Skin epidermis (tissue), 12 donors: ENCODE measurements around the gene CACNA1F.

ENCODE experiments used
- H3K27ac ChIP-seq, 21 experiments: fragments of 200-600 bp; sonication (generic) in 11 of 21; one replicate each; pipeline ENCODE4 v1.5.0; 2020; ENCODE audit warnings: mild to moderate bottlenecking in 3 of 21, inconsistent platforms in 2 of 21, moderate library complexity in 2 of 21
- H3K4me3 ChIP-seq, 7 experiments: fragments of 200-600 bp; sonication (generic) in 2 of 7; one replicate each; pipeline ENCODE4 v1.5.0; 2020; ENCODE audit warnings: inconsistent platforms in 2 of 7, mild to moderate bottlenecking in 2 of 7, moderate library complexity in 1 of 7

The CACNA1F gene

DNA sequence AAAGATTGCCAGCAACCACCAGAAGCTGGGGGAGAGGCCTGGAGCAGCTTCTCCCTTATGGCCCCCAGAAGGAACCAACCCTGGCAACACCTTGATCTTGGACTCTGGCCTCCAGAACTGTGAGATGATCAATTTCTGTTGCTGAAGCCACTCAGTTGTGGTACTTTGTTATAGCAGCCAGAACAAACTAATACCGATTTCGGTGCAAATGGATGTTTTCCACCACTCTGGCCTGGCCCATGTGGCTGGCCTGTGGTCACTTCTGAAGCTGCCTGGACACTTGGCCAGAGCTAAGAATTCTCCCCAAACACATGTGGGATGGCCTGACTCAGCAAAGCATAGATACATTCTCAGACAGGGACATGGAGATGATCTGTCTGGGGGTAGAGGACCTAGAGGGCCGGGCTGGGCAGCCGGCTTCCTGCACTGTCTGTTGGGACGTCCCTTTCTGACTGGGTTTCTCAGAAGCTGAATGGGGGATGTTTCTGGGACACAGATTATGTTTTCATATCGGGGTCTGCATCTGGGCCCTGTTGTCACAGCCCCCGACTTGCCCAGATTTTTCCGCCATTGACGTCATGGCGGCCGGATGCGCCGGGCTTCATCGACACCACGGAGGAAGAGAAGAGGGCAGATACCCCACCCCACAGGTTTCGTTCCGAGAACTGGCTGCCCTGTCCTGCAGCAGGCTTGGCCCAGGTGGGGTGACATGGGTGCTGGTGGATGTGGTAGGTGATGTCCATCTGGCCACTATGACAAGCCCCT is 27.3 kb upstream of the CACNA1F start:
- H3K27ac ChIP-seq: peak overlapping the region in 2 of 21 experiments; percentile 12 to 29
- no peak overlapping the region for H3K4me3 ChIP-seq

DNA sequence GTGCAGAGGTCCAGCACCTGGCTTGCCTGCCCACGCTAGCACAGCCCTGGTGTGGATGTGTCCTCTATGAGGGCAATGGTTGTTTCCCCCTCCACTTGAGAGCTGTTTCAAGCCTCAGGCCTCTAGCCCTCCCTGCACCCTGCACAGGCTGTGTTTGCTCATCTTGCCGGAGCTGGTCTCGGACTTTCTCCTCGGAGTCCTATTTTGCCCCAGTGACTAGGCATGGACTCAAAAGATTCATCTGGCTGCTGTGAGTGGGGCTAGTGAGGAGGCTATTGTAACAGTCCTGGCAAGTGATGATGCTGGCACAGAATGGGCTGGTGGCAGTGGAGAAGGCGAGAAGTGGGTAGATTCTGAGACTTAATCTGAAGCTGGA is 25.6 kb upstream of the CACNA1F start:
- Histone ChIP-seq H3K27ac (peak overlapping the region in 4 of 21 experiments; percentile 6 to 42 (median 21)), H3K4me3 (no peak overlapping the region)

DNA sequence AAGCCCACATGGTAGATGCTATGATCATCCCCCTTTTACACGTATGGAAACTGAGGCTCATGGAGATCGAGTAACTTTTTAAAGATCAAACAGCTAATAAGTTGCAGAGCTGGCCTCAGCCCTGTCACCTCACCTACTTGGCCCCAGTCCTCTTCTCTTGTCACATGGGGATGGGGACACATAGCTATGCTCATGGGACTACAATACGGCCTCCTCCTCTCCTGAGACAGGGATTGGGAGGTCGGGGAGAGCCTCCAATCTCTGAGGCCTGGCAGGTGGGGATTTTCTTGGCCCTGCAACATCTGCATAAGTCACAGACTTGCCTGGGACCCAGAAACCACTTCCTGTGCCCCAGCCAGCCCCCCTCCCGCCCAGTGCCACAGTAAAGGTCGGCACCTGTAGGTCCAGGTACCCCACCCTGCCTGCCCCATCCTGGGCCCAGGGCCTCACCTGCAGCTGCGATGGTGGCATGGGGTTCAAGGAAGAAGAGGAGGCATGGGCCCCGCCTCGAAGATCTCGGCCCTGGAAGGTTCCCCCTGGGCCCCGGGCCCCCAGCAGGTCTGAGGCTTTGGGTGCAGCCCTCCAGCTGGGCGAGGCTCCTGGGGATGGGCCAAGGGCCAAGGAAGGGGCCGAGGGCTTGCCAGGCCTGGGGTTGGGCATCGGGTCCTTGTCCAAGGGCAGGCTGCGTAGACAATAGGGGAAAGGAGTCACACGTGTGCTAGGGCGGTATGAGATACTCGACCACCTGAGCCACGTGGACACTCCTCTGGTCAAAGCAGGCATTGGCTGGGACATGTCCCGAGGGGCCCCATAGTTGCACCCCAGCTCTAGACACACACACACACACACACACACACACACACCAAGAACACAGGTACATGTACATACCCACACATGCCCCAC is 25.0 kb upstream of the CACNA1F start:
- Histone ChIP-seq H3K4me3 (no peak overlapping the region), H3K27ac (peak overlapping the region in 5 of 21 experiments; percentile 10 to 54 (median 21))

DNA sequence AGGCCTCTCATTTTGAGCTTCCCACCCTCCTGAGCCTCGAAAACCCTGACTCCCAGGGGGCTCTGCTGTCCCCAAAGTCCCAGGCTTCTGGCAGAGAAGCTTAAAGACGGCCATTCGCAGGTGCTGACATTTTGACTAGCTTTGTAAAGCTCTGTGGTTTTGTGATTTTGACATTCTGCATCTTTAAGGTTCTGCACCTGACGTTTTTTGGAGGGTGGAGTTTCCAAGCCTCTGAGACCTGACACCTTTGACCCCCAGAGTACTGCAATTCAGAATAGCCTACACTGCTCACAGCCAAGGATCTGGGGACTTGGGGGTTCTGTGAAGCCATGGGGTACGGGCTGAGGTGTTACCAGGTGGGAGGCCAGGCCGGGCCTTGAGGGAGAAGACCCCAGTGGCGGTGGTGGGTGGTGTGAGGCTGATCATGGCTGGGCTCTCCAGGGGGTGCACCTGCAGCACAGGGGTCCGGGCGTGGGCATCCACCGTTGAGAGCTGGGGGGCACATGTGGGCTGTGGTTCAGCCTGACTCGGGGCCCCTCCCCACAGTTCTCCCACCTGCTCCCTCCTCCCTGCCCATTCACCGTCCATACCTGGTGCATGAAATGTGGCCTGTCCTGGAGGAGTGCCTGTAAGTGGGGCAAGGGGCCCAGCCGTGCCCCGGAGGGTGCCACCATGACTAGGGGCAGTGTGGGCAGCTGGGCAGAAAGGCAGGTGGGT is 24.1 kb upstream of the CACNA1F start:
- H3K27ac ChIP-seq: peak overlapping the region in 3 of 21 experiments; percentile 10 to 54 (median 19)

DNA sequence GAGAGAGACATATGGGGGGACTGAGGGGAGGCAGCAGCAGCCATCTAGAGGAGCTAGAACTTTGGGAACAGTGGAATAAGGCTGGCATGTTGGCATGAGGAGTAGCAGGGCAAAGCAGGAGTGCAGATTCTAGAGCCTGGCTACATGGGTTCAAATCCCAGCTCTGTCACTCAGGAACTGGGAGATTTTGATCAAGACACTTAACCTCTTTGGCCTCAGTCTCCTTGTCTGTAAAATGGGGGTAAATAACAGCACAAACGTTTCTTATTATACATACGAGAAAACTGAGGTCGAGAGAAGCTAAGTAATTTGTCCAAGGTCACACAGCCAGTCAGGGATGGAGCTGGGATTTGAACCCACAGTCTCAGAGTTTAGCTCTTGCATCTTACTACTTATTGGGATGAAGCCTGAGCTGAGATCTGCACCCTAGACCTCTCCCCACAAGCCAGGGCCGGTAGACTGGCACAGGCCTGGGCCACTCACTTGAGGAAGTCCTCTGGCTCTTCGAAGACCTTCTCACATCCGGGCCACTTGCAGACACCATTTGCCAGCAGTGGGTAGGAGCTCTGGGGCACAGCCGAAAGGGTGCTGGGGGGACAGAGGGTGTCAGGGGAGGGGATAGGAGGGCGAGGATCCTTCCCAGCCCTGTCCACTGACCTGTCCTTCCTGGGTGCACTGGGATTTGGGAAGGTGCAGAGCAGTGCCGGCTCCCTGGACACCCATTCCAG is 23.3 kb upstream of the CACNA1F start:
- Histone ChIP-seq H3K4me3 (no peak overlapping the region), H3K27ac (no peak overlapping the region)

More for the DNA sequence above, 24.1 kb upstream of the CACNA1F start:
- H3K4me3 ChIP-seq: no peak overlapping the region

DNA sequence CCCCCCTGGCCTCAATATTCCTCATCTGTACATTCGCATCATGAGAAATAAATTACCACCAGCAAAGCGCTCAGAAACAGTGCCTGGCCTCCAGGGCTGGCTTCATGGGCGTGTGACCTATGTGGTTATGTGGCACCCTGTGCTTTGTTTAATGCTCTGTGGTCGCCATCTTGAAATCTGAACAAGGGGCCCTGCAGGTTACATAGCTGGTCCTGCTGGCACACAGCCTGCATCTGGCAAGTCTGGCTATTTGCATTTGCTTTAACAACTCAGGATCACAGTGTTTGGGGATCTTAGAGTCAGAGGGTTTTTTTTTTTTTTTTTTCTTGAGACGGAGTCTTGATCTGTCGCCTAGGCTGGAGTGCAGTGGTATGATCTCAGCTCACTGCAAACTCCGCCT is 21.5 kb upstream of the CACNA1F start:
- H3K4me3 ChIP-seq: no peak overlapping the region
- H3K27ac ChIP-seq: no peak overlapping the region

DNA sequence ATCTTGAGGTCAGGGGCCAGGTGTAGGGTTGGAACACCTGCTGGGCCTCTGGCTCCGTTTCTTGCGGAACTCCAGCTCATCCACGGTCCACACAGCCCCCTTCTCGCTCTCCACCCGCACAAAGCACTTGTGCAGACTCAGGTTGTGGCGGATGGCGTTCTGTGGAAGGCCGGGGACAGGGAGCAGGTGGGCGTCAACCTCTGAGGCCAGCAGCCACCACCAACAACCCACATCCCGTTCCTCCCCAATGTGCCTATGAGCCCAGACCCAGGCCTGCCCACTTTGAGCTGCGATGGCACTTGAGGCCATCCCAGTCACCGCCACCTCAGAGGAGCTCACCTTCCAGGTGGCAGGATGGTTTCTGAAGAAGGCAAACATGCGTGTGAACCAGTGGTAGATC is 18.2 kb upstream of the CACNA1F start:
- H3K27ac ChIP-seq: no peak overlapping the region
- no peak overlapping the region for H3K4me3 ChIP-seq

DNA sequence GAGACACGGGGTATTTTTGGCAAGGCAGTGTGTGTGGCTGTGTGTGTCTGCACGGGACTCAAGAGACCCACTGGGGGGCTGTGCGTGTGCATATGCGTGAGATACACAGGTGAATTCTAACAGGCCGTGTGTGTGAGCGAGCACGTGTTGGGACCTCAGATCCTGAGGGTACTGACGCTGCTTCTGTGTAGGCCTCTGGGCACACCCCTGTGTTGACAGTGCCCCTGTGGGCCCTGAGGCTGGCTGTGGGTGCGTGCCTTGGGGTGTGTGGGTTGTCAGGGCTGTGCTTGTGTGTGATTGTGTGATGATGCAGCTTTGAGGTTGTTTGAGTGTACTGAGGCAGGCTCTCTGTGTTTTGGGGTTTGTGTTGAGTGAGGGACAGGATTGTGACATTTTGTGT is 17.4 kb upstream of the CACNA1F start:
- Histone ChIP-seq H3K4me3 (no peak overlapping the region), H3K27ac (no peak overlapping the region)

DNA sequence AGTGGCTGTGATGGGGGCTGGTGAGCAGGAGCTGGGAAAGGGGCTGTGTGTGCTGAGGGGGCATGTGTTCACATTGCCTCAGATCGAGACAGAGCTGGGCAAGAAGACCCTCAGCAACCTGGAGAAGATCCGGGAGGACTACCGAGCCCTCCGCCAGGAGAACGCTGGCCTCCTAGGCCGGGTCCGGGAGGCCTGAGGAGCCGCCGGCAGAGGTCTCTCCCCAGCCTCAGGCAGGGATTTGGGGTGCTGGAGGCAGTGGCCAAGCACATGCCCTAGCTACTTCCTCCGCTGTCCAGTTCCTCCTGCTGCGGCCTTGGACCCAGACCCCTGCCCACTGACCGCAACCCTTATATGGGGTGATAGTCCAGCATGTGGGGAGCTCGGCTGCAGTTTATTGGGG is 16.9 kb upstream of the CACNA1F start:
- H3K27ac ChIP-seq: no peak overlapping the region

DNA sequence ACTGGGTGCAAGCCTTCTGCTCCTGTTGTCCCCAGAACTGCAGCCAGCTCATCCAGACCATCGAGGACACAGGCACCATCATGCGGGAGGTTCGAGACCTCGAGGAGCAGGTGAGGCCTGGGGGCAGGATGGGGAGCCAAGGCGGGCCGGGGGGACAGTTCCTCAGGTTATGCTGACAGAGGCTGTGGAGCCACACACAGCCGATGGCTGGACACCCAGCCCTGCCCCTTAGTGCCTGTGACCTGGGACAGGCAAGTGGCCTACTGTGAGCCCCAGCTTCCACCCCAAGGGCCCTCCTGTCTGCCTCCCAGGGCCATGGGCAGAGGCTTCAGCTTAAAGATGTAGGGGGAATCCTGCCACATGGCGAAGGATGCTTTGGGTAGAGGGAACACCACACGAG is 16.5 kb upstream of the CACNA1F start:
- no peak overlapping the region for H3K27ac ChIP-seq
- H3K4me3 ChIP-seq: no peak overlapping the region

More for the DNA sequence above, 16.9 kb upstream of the CACNA1F start:
- no peak overlapping the region for H3K4me3 ChIP-seq

DNA sequence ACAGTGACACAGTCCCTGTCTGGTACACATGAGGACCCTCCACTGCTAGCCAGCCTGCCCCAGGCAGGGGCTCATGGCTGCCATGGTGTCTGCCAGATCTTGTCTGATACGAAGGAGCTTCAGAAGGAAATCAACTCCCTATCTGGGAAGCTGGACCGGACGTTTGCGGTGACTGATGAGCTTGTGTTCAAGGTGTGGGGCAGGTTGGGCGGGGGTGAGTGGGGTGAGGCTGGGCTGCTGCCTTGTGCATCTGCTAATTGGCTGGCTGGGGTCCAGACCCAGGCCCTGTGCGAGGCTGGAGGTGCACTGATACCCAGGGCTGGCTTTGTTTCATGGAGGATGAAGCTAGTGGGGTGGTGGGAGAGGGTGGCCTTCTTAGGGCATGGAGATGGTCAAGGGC is 15.9 kb upstream of the CACNA1F start:
- Histone ChIP-seq H3K27ac (no peak overlapping the region), H3K4me3 (no peak overlapping the region)

DNA sequence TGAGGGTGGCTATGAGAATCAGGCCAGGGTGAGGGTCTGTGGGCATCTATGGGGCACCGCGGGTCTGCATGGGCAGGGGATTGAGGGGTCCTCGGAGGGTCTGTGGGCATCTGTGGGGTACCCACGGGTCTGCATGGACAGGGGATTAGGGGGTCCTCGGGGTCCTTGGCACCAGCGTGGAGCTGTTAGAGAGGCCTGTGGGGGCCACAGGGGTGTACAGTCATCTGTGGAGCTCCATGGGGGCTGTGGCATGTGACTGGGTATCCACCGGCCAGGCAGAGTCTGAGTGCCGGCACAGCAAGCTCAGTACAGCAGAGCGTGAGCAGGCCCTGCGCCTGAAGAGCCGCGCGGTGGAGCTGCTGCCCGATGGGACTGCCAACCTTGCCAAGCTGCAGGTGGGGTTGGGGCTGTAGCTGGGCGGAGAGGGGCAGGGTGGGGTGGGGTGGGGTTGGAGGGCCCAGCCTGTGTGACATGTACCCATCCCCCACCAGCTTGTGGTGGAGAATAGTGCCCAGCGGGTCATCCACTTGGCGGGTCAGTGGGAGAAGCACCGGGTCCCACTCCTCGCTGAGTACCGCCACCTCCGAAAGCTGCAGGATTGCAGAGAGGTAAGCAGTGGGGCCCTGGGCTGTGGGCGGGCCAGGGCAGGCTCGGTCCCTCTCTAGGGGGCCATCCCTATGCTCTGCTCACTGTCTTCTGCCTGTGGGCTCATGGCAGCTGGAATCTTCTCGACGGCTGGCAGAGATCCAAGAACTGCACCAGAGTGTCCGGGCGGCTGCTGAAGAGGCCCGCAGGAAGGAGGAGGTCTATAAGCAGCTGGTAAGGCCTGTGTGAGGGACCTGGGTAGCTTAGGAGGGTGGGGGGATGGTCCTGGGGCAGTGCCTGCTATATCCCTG is 15.0 kb upstream of the CACNA1F start:
- Histone ChIP-seq H3K4me3 (no peak overlapping the region), H3K27ac (no peak overlapping the region)

DNA sequence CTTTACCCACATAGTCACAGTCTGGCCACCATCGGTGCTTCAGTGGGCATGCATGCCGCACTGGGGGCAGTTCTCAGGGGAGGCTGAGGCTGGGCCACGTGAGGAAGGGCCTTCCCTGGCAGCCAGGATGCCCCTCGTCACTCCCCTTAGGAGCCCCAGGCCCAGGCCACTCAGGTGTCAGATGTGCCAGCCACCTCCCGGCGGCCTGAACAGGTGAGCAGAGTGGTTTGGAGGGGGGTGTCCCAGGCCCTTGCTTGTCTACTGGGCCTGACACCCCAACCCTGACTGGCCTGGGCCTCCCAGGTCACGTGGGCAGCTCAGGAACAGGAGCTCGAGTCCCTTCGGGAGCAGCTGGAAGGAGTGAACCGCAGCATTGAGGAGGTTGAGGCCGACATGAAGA is 14.2 kb upstream of the CACNA1F start:
- H3K4me3 ChIP-seq: no peak overlapping the region
- H3K27ac ChIP-seq: no peak overlapping the region

DNA sequence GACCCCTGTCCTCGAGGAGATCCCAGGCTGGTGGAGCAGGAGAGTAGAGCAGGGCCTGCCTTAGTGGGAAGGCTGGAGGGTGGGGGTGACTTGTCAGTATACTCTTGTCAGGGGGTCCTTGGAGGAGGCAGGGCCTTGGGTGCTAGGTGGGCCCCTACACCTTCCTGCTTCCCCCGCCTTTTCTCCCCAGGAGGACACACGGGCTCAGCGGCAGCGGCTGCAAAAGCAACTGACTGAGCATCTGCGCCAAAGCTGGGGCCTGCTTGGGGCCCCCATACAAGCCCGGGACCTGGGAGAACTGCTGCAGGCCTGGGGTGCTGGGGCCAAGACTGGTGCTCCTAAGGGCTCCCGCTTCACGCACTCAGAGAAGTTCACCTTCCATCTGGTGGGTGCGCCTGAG is 13.4 kb upstream of the CACNA1F start:
- Histone ChIP-seq H3K27ac (no peak overlapping the region), H3K4me3 (no peak overlapping the region)

DNA sequence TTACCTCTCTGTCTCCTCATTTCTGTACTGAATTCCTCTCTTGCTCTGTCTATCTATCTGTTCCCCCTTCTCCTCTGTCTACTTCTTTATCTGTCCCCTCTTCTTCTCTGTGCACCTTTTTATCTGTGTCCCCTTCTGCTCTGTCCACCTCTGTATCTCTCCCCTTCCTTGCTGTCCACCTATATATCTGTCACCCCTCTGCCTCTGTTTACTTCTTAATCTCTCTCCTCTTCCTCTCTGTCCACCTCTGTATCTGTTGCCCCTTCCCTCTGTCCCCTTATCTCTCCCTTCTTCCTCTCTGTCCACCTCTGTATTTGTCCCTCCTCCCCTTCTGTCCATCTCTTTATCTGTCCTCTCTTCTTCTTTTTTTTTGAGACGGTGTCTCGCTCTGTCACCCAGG is 11.1 kb upstream of the CACNA1F start:
- no peak overlapping the region for H3K4me3 ChIP-seq

DNA sequence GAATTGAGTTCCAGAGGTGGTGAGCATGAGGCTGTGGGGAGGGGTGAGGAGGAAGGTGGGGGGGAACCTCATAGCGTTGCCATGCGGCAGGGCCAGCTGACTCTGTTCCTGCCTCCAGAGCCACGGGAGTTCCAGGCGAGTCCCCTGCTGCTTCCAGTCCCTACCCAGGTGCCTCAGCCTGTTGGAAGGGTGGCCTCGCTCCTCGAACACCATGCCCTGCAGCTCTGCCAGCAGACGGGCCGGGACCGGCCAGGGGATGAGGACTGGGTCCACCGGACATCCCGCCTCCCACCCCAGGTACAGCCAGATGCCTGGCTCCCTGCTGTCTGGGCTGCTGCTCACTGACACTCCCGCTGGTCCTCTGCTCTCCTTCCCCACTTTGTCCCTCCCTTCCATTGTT is 10.0 kb upstream of the CACNA1F start:
- Histone ChIP-seq H3K4me3 (no peak overlapping the region), H3K27ac (no peak overlapping the region)

More for the DNA sequence above, 11.1 kb upstream of the CACNA1F start:
- no peak overlapping the region for H3K27ac ChIP-seq

DNA sequence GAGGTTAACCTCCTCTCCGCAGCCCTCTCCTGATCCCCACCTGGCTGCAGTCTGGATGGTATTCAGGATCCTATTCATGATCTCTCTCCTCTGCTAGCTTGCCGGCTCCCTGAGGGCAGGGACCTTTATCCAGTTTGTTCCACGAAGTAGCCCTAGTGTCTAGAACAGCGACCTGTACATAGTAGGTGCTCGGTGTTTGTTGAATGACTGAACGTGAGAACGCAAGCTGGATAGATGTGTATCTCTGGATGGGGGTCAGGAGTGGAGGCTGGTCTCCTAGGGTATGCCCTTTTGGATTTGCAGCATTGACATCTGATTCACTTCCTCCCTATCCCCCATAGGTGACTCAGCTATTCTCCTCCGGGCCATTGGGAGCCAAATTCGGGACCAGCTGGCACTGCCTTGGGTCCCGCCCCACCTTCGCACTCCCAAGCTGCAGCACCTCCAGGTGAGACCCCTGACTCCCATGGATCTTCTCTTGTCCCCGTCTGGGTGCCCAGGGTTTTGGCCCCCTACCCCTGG is 9.5 kb upstream of the CACNA1F start:
- no peak overlapping the region for H3K4me3 ChIP-seq
- no peak overlapping the region for H3K27ac ChIP-seq

DNA sequence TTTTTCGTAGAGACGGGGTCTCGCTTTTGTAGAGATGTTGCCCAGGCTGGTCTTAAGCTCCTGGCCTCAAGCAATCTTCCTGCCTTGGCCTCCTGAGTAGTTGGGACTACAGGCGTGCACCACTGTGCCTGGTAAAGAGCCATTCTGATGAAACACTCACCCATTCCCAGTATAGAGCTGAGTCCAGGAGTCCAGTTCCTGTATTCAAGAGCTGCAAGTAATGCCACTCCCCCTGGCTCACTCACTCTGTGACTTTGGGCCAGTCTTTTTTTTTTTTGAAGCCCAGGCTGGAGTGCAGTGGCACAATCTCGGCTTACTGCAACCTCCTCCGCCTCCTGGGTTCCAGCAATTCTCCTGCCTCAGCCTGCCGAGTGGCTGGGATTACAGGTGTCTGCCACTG is 5.6 kb upstream of the CACNA1F start:
- no peak overlapping the region for H3K4me3 ChIP-seq

More for the DNA sequence above, 5.6 kb upstream of the CACNA1F start:
- no peak overlapping the region for H3K27ac ChIP-seq
